Measurements from ENCODE around the gene VOPP1.

DNA sequence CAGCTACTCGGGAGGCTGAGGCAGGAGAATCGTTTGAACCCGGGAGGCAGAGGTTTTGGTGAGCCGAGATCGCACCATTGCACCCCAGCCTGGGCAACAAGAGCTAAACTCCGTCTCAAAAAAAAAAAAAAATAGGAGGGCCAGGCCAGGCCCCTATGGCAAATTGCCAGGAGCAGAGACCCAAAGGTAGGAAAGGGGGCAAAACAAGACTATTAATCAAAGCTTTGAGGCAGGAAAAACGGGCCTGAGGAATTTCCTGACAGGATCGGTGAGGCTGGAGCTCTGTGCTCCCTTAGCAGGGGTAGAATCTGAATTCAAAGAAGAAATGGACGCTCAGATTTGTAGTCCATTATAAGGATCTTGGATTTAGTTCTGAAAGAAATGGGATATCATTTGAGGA lies 2.8 kb upstream of the VOPP1 start:
- TF ChIP-seq, protein P1, sequence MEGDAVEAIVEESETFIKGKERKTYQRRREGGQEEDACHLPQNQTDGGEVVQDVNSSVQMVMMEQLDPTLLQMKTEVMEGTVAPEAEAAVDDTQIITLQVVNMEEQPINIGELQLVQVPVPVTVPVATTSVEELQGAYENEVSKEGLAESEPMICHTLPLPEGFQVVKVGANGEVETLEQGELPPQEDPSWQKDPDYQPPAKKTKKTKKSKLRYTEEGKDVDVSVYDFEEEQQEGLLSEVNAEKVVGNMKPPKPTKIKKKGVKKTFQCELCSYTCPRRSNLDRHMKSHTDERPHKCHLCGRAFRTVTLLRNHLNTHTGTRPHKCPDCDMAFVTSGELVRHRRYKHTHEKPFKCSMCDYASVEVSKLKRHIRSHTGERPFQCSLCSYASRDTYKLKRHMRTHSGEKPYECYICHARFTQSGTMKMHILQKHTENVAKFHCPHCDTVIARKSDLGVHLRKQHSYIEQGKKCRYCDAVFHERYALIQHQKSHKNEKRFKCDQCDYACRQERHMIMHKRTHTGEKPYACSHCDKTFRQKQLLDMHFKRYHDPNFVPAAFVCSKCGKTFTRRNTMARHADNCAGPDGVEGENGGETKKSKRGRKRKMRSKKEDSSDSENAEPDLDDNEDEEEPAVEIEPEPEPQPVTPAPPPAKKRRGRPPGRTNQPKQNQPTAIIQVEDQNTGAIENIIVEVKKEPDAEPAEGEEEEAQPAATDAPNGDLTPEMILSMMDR (IDR thresholded peaks at IDR 0.05; ENCODE audit: extremely low read depth in 1 of 2, insufficient read depth in 1 of 2, low read depth in 1 of 2, low read length in 2 of 2), result no peak
- TF ChIP-seq GATA2 (IDR thresholded peaks at IDR 0.05; ENCODE audit: insufficient read depth, insufficient read length, low read depth, low read length) (no peak), EZH2 (IDR thresholded peaks at IDR 0.05; ENCODE audit: borderline replicate concordance, low read depth, low read length, severe bottlenecking) (no peak), POLR2AphosphoS5 (IDR thresholded peaks at IDR 0.05; ENCODE audit: insufficient read depth, low read depth, low read length) (no peak), POLR2A (IDR thresholded peaks at IDR 0.05; ENCODE audit: low read depth, low read length) (no peak), JUN (IDR thresholded peaks at IDR 0.05; ENCODE audit: borderline replicate concordance, insufficient read depth, insufficient read length, low read depth) (no peak), FOS (IDR thresholded peaks at IDR 0.05; ENCODE audit: borderline replicate concordance, insufficient read depth, low read length) (no peak)
